Measurements from ENCODE around the gene FBRSL1. TPM values are rescaled to one million over a fixed set of nuclear protein-coding genes. Genes with fewer than 3 reads are reported as not detected.

FBRSL1 gene
- total and polyA plus RNA-seq, 11 donors = 23.0 to 88.2 (median 40.0) TPM

DNA sequence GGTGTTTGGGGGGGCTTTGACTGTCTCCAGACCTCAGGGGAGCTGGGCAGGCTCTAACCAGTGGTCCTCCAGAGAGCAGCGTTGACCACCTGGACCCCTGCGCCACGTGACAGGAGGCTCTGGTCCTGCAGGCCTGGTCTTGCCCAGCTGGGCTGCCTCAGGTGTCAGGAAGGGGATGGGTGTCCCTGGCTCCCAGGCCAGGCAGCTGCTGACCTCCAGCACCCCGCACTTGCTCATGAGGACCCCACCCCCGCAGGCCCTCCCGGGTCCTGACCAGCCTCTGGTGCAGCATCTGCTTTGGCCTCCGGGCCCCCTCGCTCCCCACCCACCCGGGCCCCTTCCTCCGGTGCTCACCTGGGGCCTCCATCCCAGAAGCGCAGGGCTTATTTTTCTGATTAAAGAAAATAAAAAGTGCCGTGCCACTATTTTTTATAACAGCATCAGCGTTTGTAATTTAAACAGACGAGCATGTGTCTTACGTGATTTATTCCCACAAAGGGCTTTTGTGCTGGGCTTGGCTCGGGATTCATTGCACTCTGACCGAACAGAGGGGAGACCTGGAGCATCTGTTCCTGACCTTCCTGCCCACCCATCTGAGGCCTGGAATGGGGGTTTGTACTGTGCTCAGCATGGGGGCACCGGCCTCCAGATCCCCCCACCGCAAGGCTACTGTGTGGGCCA lies 21.7 kb downstream of the FBRSL1 start:
- no peak overlapping the region for H3K4me3 ChIP-seq
- H3K27ac ChIP-seq = no peak overlapping the region
- ATAC-seq = no peak
- peaks cover 0 to 13% (median 0%) of the 10 kb centered on the region in 12 donors for H3K9me3 ChIP-seq
- H3K36me3 ChIP-seq = peaks cover 0 to 37% (median 15%) of the 10 kb centered on the region in 9 donors
- no peak for DNase-seq
- 84 to 87% (median 87%) methylated on average over 15 to 19 of the region's 19 CpGs for WGBS, 4 donors
- peaks cover 0 to 49% (median 8%) of the 10 kb centered on the region in 12 donors for H3K4me1 ChIP-seq
- intact Hi-C loops (cut with DNase I) = no loop called here
- no peaks in the 10 kb centered on the region for H3K27me3 ChIP-seq
- TF ChIP-seq POLR2A (IDR thresholded peaks at IDR 0.05) = no peak
- TF ChIP-seq, protein P1, sequence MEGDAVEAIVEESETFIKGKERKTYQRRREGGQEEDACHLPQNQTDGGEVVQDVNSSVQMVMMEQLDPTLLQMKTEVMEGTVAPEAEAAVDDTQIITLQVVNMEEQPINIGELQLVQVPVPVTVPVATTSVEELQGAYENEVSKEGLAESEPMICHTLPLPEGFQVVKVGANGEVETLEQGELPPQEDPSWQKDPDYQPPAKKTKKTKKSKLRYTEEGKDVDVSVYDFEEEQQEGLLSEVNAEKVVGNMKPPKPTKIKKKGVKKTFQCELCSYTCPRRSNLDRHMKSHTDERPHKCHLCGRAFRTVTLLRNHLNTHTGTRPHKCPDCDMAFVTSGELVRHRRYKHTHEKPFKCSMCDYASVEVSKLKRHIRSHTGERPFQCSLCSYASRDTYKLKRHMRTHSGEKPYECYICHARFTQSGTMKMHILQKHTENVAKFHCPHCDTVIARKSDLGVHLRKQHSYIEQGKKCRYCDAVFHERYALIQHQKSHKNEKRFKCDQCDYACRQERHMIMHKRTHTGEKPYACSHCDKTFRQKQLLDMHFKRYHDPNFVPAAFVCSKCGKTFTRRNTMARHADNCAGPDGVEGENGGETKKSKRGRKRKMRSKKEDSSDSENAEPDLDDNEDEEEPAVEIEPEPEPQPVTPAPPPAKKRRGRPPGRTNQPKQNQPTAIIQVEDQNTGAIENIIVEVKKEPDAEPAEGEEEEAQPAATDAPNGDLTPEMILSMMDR (IDR thresholded peaks at IDR 0.05) = no peak

DNA sequence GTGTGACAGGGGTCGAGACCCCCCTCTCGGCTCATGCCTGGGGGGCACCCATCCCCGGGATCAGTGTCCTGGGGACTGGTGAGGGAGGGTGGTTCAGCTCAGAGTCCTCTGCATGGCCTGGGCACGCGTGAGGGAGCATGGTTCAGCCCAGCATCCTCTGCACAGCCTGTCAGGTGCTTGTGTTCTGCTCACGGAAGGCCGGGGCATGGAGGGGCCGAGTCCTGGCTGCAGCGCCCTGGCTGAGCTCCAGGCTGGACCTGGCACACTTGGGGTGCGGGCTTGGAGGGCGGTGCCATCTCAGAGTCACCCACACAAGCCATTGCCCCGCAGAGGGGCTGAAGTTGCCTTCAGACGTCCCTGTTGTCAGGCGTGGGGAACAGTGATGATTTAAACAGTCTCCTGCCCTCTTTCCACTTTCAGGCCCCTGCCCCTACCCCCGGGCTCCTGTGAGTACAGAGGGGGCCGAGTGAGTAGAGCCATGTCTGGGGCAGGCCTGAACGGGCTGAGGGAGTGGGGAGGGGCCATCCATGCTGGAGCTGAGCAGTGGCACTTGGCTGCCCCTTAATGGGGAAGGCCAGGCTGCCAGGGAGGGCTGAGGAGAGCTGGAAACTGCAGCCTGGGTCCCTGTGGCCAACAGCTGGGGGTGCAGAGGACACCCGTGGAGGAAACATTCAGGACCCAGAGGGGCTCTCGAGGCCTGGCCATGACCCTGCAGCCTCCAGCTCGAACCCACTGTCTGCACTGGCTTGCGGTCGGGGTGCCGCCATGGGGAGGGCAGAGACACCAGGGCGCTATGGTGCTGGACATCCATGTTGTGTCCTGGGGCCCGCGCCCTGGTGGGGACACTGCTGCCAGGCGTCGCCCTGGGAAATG lies 22.5 kb downstream of the FBRSL1 start:
- 80 to 89% (median 84%) methylated on average over 21 to 28 of the region's 28 CpGs for WGBS, 4 donors
- DNase-seq (no peak), ATAC-seq (no peak)
- Histone ChIP-seq H3K27me3 (no peaks in the 10 kb centered on the region), H3K9me3 (peaks cover 0 to 13% (median 0%) of the 10 kb centered on the region in 12 donors), H3K27ac (peak overlapping the region in 1 of 12 donors; percentile 1), H3K4me3 (no peak overlapping the region), H3K4me1 (peaks cover 0 to 41% (median 3%) of the 10 kb centered on the region in 12 donors), H3K36me3 (peaks cover 0 to 37% (median 15%) of the 10 kb centered on the region in 9 donors)
- intact Hi-C loops (cut with DNase I) = no loop called here
- TF ChIP-seq, protein P1 (IDR thresholded peaks at IDR 0.05) = no peak
- no peak for TF ChIP-seq POLR2A (IDR thresholded peaks at IDR 0.05)

DNA sequence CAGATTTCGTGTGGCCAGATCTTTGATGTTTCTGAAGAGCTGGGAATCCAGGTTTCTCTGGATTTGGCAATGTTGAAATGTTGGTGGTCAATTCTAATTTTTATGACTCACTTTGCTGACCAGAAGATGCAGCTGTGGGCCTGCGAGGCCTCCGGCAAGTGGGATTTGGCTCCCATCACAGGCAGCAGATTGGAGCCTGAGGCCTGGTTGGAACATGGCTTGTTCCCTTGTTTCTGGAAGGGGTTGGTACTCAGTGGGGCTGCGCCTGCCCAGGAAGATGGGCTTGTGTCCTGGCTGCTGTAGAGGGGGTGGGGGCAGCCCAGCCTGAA lies 23.1 kb downstream of the FBRSL1 start:
- no peak overlapping the region for H3K4me3 ChIP-seq
- H3K27me3 ChIP-seq = no peaks in the 10 kb centered on the region
- H3K9me3 ChIP-seq = peaks cover 0 to 13% (median 0%) of the 10 kb centered on the region in 12 donors
- H3K4me1 ChIP-seq = peaks cover 0 to 38% (median 0%) of the 10 kb centered on the region in 12 donors
- ATAC-seq = peak in 1 of 4 donors; percentile 26
- intact Hi-C loops (cut with DNase I) = no loop called here
- DNase-seq = no peak
- H3K36me3 ChIP-seq = peaks cover 0 to 39% (median 15%) of the 10 kb centered on the region in 9 donors
- WGBS, 4 donors = 81 to 94% (median 89%) methylated on average over 4 of the region's 4 CpGs
- peak overlapping the region in 2 of 12 donors; percentile 1 to 13 for H3K27ac ChIP-seq
- TF ChIP-seq POLR2A (IDR thresholded peaks at IDR 0.05) = no peak
- TF ChIP-seq, protein P1 (IDR thresholded peaks at IDR 0.05) = no peak

All from heart left ventricle (tissue), 16 donors.